GM23338 (cell line): ENCODE data around the gene NUMB. TPM values are rescaled to one million over a fixed set of nuclear protein-coding genes. Genes with fewer than 3 reads are reported as not detected.

Experiments
- ATAC-seq: fragments of 200-7000 bp; cut with Tn5 transposase; 3 replicates; pipeline ENCODE4 v1.9.1; 2020
- DNase-seq: peaks from one replicate; pipeline ENCODE4 v3.0.0-alpha.2; 2015; ENCODE audit warnings: low spot score
- H2AFZ ChIP-seq: fragments of 200-600 bp; sonication (generic); 2 replicates; pipeline ENCODE4 v1.8.0; 2016; ENCODE audit warnings: antibody characterized with exemption, mild to moderate bottlenecking, moderate library complexity
- H3F3A ChIP-seq: fragments of 200-600 bp; sonication (generic); replicated peaks from 2 replicates; pipeline ENCODE4 v1.8.0; 2017; ENCODE audit warnings: antibody characterized with exemption, mixed run types, low read depth
- H3K27ac ChIP-seq: fragments of 200-600 bp; sonication (generic); 2 replicates; pipeline ENCODE4 v1.6.1; 2016; ENCODE audit warnings: low read depth
- H3K27me3 ChIP-seq: fragments of 200-600 bp; sonication (generic); 2 replicates; pipeline ENCODE4 v1.8.0; 2016; ENCODE audit warnings: mild to moderate bottlenecking, mixed run types, moderate library complexity; ENCODE audit not compliant: insufficient read depth
- H3K36me3 ChIP-seq: fragments of 200-600 bp; sonication (generic); 2 replicates; pipeline ENCODE4 v1.8.0; 2016; ENCODE audit warnings: mild to moderate bottlenecking; ENCODE audit not compliant: insufficient read depth
- H3K4me1 ChIP-seq: fragments of 200-600 bp; sonication (generic); 2 replicates; pipeline ENCODE4 v1.8.0; 2016; ENCODE audit warnings: mild to moderate bottlenecking, moderate library complexity; ENCODE audit not compliant: insufficient read depth
- H3K4me2 ChIP-seq: fragments of 200-600 bp; sonication (generic); 2 replicates; pipeline ENCODE4 v1.7.1; 2017; ENCODE audit warnings: mixed run types
- H3K4me3 ChIP-seq: fragments of 200-600 bp; sonication (generic); 2 replicates; pipeline ENCODE4 v1.6.1; 2016; ENCODE audit warnings: mixed run types
- H3K79me2 ChIP-seq: fragments of 200-600 bp; sonication (generic); replicated peaks from 2 replicates; pipeline ENCODE4 v1.8.0; 2017; ENCODE audit warnings: mild to moderate bottlenecking; ENCODE audit not compliant: insufficient read depth
- H3K9me2 ChIP-seq: fragments of 200-600 bp; sonication (generic); 2 replicates; pipeline ENCODE4 v1.8.0; 2017; ENCODE audit not compliant: insufficient read depth
- H4K20me1 ChIP-seq: fragments of 200-600 bp; sonication (generic); replicated peaks from 2 replicates; pipeline ENCODE4 v1.8.0; 2017; ENCODE audit warnings: mild to moderate bottlenecking; ENCODE audit not compliant: insufficient read depth
- H3K27ac Mint-ChIP-seq: 2 replicates; pipeline ENCODE4 v1.8.0; 2020; ENCODE audit warnings: inconsistent platforms, mild to moderate bottlenecking, moderate library complexity, mixed read lengths
- H3K27me3 Mint-ChIP-seq: 3 replicates; pipeline ENCODE4 v1.8.0; 2022; ENCODE audit warnings: low read depth, mild to moderate bottlenecking, moderate library complexity, mixed read lengths, inconsistent platforms; ENCODE audit not compliant: insufficient read depth, poor library complexity
- H3K36me3 Mint-ChIP-seq: 3 replicates; pipeline ENCODE4 v1.8.0; 2021; ENCODE audit warnings: low read depth, mild to moderate bottlenecking, inconsistent platforms, moderate library complexity, mixed read lengths
- H3K4me1 Mint-ChIP-seq: 3 replicates; pipeline ENCODE4 v1.8.0; 2020; ENCODE audit warnings: mild to moderate bottlenecking, inconsistent platforms, mixed read lengths
- H3K4me3 Mint-ChIP-seq: 3 replicates; pipeline ENCODE4 v1.8.0; 2021; ENCODE audit warnings: moderate library complexity, mild to moderate bottlenecking, inconsistent platforms, mixed read lengths
- H3K9me3 Mint-ChIP-seq: 3 replicates; pipeline ENCODE4 v1.8.0; 2020; ENCODE audit warnings: moderate library complexity, mild to moderate bottlenecking, inconsistent platforms, mixed read lengths
- CREB1 ChIP-seq: fragments of 250-450 bp; sonication (Bioruptor Pico); IDR thresholded peaks from 2 replicates; pipeline ENCODE4 v1.5.0; 2020; ENCODE audit warnings: low read depth, mild to moderate bottlenecking, moderate library complexity
- EZH2 ChIP-seq: fragments of 200-600 bp; sonication (generic); IDR thresholded peaks from one replicate; pipeline ENCODE4 v1.8.0; 2017; ENCODE audit warnings: antibody characterized with exemption, mild to moderate bottlenecking, low read depth; ENCODE audit not compliant: unreplicated experiment
- EZH2phosphoT487 ChIP-seq: fragments of 200-600 bp; sonication (generic); IDR thresholded peaks from one replicate; pipeline ENCODE4 v1.8.1; 2018; ENCODE audit warnings: antibody characterized with exemption; ENCODE audit not compliant: unreplicated experiment
- JUNB ChIP-seq: IDR thresholded peaks from one replicate; pipeline ENCODE4 v1.6.1; 2016; ENCODE audit warnings: antibody characterized with exemption; ENCODE audit not compliant: unreplicated experiment
- NANOG ChIP-seq: IDR thresholded peaks from 2 replicates; pipeline ENCODE4 v1.6.1; 2016; ENCODE audit warnings: antibody characterized with exemption, borderline replicate concordance
- POLR2AphosphoS5 ChIP-seq: IDR thresholded peaks from 2 replicates; pipeline ENCODE4 v1.6.1; 2016; ENCODE audit warnings: antibody characterized with exemption, low read depth
- STAT1 ChIP-seq: IDR thresholded peaks from one replicate; pipeline ENCODE4 v1.6.1; 2016; ENCODE audit warnings: antibody characterized with exemption; ENCODE audit not compliant: unreplicated experiment
- ZNF114 ChIP-seq: fragments of 250-450 bp; sonication (Bioruptor Pico); IDR thresholded peaks from 2 replicates; pipeline ENCODE4 v1.5.0; 2020; ENCODE audit warnings: mild to moderate bottlenecking, moderate library complexity
- ZNF331 ChIP-seq: fragments of 250-450 bp; sonication (Bioruptor Pico); IDR thresholded peaks from 2 replicates; pipeline ENCODE4 v1.5.0; 2020; ENCODE audit warnings: low read depth, mild to moderate bottlenecking, moderate library complexity
- polyA plus RNA-seq: library from polyadenylated mRNA; unstranded; fragments of >200 nt; fragmentation: Nextera tagmentation; extraction: Ambion mirVana; gene quantifications from 2 replicates; pipeline ENCODE4 v1.2.1, GENCODE V29; 2016
- total RNA-seq: library from RNA; depleted of rRNA; stranded (reverse); fragments of >200 nt; shearing (Covaris generic); gene quantifications from 2 replicates; pipeline ENCODE4 v1.2.3, GENCODE V29; 2014
- TF ChIP-seq, protein P1 (sequence below): IDR thresholded peaks from 2 replicates; pipeline ENCODE4 v1.6.1; 2016; ENCODE audit warnings: antibody characterized with exemption
- TF ChIP-seq, protein P2 (sequence below): fragments of 250-450 bp; sonication (Bioruptor Pico); IDR thresholded peaks from 2 replicates; pipeline ENCODE4 v1.5.0; 2020; ENCODE audit warnings: mild to moderate bottlenecking, moderate library complexity
- TF ChIP-seq, protein P3 (sequence below): IDR thresholded peaks from one replicate; pipeline ENCODE4 v1.6.1; 2018; ENCODE audit warnings: antibody characterized with exemption; ENCODE audit not compliant: unreplicated experiment
- TF ChIP-seq, protein P4 (sequence below), 2 experiments: fragments of 200-600 bp in 1 of 2; sonication (generic) in 1 of 2; conservative IDR thresholded peaks; 2 replicates each; pipeline versions ENCODE4 v1.5.1 to v1.6.1; 2016 to 2017; ENCODE audit warnings: antibody characterized with exemption in 2 of 2, low read depth in 2 of 2, mild to moderate bottlenecking in 2 of 2, moderate library complexity in 1 of 2

The NUMB gene
- total and polyA plus RNA-seq, 2 experiments from 2014 or later: 32.1 to 36.7 TPM

DNA sequence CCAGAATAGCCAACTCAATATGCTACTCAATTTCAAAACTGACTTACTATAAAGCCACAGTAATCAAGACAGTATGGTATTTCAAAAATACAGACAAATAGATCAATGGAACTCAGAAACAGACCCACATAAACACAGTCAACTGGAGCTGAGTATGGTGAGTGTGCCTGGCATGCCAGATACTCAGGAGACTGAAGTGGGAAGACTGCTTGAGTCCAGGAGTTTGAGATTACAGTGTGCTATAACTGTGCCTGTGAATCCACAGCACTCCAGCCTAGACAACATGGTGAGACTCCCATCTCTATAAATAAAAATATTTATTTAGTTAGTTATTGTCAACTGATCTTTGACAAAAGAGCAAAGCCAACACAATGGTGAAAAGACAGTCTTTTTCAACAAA is 81.8 kb downstream of the NUMB start:
- no peak overlapping the region for H3K4me2 ChIP-seq
- TF ChIP-seq STAT1 (no peak), ZNF114 (no peak), POLR2AphosphoS5 (no peak), CREB1 (CRISPR knock-in tag) (no peak), EZH2phosphoT487 (no peak), EZH2 (no peak), JUNB (no peak), ZNF331 (CRISPR knock-in tag) (no peak), NANOG (no peak)
- TF ChIP-seq, protein P1, sequence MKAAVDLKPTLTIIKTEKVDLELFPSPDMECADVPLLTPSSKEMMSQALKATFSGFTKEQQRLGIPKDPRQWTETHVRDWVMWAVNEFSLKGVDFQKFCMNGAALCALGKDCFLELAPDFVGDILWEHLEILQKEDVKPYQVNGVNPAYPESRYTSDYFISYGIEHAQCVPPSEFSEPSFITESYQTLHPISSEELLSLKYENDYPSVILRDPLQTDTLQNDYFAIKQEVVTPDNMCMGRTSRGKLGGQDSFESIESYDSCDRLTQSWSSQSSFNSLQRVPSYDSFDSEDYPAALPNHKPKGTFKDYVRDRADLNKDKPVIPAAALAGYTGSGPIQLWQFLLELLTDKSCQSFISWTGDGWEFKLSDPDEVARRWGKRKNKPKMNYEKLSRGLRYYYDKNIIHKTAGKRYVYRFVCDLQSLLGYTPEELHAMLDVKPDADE: no peak
- TF ChIP-seq, protein P2, sequence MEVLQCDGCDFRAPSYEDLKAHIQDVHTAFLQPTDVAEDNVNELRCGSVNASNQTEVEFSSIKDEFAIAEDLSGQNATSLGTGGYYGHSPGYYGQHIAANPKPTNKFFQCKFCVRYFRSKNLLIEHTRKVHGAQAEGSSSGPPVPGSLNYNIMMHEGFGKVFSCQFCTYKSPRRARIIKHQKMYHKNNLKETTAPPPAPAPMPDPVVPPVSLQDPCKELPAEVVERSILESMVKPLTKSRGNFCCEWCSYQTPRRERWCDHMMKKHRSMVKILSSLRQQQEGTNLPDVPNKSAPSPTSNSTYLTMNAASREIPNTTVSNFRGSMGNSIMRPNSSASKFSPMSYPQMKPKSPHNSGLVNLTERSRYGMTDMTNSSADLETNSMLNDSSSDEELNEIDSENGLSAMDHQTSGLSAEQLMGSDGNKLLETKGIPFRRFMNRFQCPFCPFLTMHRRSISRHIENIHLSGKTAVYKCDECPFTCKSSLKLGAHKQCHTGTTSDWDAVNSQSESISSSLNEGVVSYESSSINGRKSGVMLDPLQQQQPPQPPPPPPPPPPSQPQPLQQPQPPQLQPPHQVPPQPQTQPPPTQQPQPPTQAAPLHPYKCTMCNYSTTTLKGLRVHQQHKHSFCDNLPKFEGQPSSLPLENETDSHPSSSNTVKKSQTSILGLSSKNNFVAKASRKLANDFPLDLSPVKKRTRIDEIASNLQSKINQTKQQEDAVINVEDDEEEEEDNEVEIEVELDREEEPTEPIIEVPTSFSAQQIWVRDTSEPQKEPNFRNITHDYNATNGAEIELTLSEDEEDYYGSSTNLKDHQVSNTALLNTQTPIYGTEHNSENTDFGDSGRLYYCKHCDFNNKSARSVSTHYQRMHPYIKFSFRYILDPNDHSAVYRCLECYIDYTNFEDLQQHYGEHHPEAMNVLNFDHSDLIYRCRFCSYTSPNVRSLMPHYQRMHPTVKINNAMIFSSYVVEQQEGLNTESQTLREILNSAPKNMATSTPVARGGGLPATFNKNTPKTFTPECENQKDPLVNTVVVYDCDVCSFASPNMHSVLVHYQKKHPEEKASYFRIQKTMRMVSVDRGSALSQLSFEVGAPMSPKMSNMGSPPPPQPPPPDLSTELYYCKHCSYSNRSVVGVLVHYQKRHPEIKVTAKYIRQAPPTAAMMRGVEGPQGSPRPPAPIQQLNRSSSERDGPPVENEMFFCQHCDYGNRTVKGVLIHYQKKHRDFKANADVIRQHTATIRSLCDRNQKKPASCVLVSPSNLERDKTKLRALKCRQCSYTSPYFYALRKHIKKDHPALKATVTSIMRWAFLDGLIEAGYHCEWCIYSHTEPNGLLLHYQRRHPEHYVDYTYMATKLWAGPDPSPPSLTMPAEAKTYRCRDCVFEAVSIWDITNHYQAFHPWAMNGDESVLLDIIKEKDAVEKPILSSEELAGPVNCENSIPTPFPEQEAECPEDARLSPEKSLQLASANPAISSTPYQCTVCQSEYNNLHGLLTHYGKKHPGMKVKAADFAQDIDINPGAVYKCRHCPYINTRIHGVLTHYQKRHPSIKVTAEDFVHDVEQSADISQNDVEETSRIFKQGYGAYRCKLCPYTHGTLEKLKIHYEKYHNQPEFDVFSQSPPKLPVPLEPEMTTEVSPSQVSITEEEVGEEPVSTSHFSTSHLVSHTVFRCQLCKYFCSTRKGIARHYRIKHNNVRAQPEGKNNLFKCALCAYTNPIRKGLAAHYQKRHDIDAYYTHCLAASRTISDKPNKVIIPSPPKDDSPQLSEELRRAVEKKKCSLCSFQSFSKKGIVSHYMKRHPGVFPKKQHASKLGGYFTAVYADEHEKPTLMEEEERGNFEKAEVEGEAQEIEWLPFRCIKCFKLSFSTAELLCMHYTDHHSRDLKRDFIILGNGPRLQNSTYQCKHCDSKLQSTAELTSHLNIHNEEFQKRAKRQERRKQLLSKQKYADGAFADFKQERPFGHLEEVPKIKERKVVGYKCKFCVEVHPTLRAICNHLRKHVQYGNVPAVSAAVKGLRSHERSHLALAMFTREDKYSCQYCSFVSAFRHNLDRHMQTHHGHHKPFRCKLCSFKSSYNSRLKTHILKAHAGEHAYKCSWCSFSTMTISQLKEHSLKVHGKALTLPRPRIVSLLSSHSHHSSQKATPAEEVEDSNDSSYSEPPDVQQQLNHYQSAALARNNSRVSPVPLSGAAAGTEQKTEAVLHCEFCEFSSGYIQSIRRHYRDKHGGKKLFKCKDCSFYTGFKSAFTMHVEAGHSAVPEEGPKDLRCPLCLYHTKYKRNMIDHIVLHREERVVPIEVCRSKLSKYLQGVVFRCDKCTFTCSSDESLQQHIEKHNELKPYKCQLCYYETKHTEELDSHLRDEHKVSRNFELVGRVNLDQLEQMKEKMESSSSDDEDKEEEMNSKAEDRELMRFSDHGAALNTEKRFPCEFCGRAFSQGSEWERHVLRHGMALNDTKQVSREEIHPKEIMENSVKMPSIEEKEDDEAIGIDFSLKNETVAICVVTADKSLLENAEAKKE: no peak
- TF ChIP-seq, protein P3, sequence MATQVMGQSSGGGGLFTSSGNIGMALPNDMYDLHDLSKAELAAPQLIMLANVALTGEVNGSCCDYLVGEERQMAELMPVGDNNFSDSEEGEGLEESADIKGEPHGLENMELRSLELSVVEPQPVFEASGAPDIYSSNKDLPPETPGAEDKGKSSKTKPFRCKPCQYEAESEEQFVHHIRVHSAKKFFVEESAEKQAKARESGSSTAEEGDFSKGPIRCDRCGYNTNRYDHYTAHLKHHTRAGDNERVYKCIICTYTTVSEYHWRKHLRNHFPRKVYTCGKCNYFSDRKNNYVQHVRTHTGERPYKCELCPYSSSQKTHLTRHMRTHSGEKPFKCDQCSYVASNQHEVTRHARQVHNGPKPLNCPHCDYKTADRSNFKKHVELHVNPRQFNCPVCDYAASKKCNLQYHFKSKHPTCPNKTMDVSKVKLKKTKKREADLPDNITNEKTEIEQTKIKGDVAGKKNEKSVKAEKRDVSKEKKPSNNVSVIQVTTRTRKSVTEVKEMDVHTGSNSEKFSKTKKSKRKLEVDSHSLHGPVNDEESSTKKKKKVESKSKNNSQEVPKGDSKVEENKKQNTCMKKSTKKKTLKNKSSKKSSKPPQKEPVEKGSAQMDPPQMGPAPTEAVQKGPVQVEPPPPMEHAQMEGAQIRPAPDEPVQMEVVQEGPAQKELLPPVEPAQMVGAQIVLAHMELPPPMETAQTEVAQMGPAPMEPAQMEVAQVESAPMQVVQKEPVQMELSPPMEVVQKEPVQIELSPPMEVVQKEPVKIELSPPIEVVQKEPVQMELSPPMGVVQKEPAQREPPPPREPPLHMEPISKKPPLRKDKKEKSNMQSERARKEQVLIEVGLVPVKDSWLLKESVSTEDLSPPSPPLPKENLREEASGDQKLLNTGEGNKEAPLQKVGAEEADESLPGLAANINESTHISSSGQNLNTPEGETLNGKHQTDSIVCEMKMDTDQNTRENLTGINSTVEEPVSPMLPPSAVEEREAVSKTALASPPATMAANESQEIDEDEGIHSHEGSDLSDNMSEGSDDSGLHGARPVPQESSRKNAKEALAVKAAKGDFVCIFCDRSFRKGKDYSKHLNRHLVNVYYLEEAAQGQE: no peak
- TF ChIP-seq, protein P4, sequence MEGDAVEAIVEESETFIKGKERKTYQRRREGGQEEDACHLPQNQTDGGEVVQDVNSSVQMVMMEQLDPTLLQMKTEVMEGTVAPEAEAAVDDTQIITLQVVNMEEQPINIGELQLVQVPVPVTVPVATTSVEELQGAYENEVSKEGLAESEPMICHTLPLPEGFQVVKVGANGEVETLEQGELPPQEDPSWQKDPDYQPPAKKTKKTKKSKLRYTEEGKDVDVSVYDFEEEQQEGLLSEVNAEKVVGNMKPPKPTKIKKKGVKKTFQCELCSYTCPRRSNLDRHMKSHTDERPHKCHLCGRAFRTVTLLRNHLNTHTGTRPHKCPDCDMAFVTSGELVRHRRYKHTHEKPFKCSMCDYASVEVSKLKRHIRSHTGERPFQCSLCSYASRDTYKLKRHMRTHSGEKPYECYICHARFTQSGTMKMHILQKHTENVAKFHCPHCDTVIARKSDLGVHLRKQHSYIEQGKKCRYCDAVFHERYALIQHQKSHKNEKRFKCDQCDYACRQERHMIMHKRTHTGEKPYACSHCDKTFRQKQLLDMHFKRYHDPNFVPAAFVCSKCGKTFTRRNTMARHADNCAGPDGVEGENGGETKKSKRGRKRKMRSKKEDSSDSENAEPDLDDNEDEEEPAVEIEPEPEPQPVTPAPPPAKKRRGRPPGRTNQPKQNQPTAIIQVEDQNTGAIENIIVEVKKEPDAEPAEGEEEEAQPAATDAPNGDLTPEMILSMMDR (conservative IDR thresholded peaks at IDR 0.05; ENCODE audit: low read depth in 2 of 2): no peak
- no peaks in the 10 kb centered on the region for H3F3A ChIP-seq
- H4K20me1 ChIP-seq: peaks cover 6% of the 10 kb centered on the region; the same call in 1 of the 2 replicates
- Mint-ChIP-seq H3K27ac (no peak overlapping the region), H3K4me3 (no peak overlapping the region), H3K4me1 (peaks cover 3% of the 10 kb centered on the region; the same call in 2 of the 3 replicates), H3K9me3 (no peaks in the 10 kb centered on the region), H3K27me3 (peaks cover 8% of the 10 kb centered on the region), H3K36me3 (no peaks in the 10 kb centered on the region)
- no peaks in the 10 kb centered on the region for H3K36me3 ChIP-seq
- H3K27ac ChIP-seq: no peak overlapping the region
- H3K79me2 ChIP-seq: peaks cover 30% of the 10 kb centered on the region
- ATAC-seq (no peak), DNase-seq (no peak)
- no peak overlapping the region for H2AFZ ChIP-seq
- H3K4me1 ChIP-seq: no peaks in the 10 kb centered on the region
- H3K27me3 ChIP-seq: no peaks in the 10 kb centered on the region
- no peaks in the 10 kb centered on the region for H3K9me2 ChIP-seq
- H3K4me3 ChIP-seq: no peak overlapping the region
